ENCODE data around the gene USHBP1. TPM values are rescaled to one million over a fixed set of nuclear protein-coding genes. Genes with fewer than 3 reads are reported as not detected.

Gene USHBP1
- total RNA-seq, 1 experiment from 2014 or later = 0.15 TPM

DNA sequence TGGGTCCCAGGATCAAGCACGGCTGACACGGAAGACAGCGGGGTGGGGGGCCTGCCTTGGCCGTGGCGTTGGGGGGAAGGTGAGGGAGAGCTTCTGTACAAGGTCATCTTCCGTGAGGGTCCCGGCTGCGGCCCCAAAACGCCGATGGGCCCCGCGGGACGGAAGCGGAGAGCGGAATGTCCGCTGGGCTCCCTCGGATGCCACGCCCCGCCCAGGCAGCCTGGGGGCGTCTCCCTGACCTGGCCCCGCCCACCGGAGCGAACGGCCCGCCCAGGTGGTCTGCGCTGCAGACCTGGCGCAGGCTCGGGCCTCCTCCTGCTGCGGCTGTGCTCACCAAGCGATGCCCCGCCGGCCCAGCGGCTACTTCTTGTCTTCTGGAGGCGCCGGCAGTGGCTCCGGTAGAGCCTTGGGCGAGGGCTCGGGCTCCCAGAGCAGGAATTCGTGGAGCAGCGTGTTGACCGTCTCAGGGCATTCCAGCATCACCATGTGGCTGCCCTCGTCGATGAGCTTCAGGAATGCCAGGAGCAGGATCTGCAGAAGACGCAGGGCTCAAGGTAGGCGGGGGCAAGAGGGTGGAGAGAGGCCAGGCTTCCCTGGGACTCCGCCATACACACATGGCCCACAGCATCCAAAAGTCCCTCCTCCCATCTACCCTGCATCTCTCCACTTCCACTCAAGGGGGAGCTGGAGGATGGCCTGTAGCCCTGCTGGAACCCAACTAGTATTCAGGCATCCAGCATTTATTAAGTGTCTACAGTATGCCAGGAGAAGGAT lies 27.9 kb upstream of the USHBP1 start:
- Histone ChIP-seq H3K9me2 (ENCODE audit: insufficient read depth) (no peaks in the 10 kb centered on the region), H3K79me2 (ENCODE audit: insufficient read depth, low read length) (peaks cover 30% of the 10 kb centered on the region), H3K36me3 (ENCODE audit: control insufficient read depth in 1 of 2, insufficient read depth in 2 of 2, low read length in 2 of 2) (0 out of 4 replicates have a peak, but pooled peaks cover 0 to 5% of the 10 kb centered on the region in 2 experiments), H3K4me2 (ENCODE audit: low read length) (peak overlapping the region; percentile 82), H2AFZ (ENCODE audit: low read depth, low read length, poor library complexity, severe bottlenecking) (no peak overlapping the region), H3K27me3 (ENCODE audit: insufficient read depth, low read length) (no peaks in the 10 kb centered on the region), H3K4me1 (ENCODE audit: control insufficient read depth in 1 of 2, insufficient read depth in 2 of 2, low read length in 2 of 2) (peaks cover 20 to 52% of the 10 kb centered on the region in 2 experiments), H3K9ac (ENCODE audit: low read length) (peak overlapping the region; percentile 68), H4K20me1 (ENCODE audit: insufficient read depth) (no peaks in the 10 kb centered on the region), H3K4me3 (replicated peaks in 1 of 2; ENCODE audit: low read depth in 1 of 2, low read length in 2 of 2) (peak overlapping the region; percentile 60 to 67), H3K27ac (ENCODE audit: low read depth, low read length) (peak overlapping the region; percentile 95), H3K9me3 (ENCODE audit: control insufficient read depth in 1 of 2, insufficient read depth in 1 of 2, low read depth in 1 of 2, low read length in 2 of 2) (no peaks in the 10 kb centered on the region; a peak in 1 of 4 replicates)
- ATAC-seq (peak; percentile 85), DNase-seq (ENCODE audit: low read depth, low spot score) (peak; percentile 86)
- intact Hi-C loops (cut with micrococcal nuclease) = loop anchor here (1.0 to 2.0 kb wide), 2 partner anchors 16 to 94 kb away; partner anchors contain the start of gene DDA1
- CTCF ChIA-PET = interaction anchor here (0.6 to 3.1 kb wide), 12 partner anchors 11 to 578 kb away, joined by 3 to 33 read pairs (median 5); partner anchors contain the start of genes ANKLE1, ANO8, DDA1 and MRPL34
- TSS peak; percentile 49 for BruUV-seq (replicated peaks)
- RAD21 ChIA-PET (ENCODE audit: low non-redundant PET in 1 of 2, low total read pairs in 2 of 2, uncharacterized antibody in 2 of 2, unreplicated experiment in 2 of 2) = interaction anchor here (0.7 to 1.0 kb wide), 2 partner anchors 13 to 284 kb away, joined by 3 to 7 read pairs; partner anchors contain the start of gene MRPL34 (in 1 of the 2)
- POLR2A ChIA-PET = interaction anchor here (0.7 to 2.5 kb wide), 12 partner anchors 12 to 574 kb away, joined by 3 to 22 read pairs (median 4); partner anchors contain the start of genes ABHD8, BABAM1, DDA1 and MRPL34
- peak; percentile 84 for TF ChIP-seq POLR2AphosphoS5 (IDR thresholded peaks at IDR 0.05; ENCODE audit: low read depth, low read length)
- TF ChIP-seq POLR2A (IDR thresholded peaks at IDR 0.05; ENCODE audit: borderline replicate concordance, extremely low read depth, insufficient read depth, insufficient read length) = peak; percentile 83
- TF ChIP-seq, protein P1, sequence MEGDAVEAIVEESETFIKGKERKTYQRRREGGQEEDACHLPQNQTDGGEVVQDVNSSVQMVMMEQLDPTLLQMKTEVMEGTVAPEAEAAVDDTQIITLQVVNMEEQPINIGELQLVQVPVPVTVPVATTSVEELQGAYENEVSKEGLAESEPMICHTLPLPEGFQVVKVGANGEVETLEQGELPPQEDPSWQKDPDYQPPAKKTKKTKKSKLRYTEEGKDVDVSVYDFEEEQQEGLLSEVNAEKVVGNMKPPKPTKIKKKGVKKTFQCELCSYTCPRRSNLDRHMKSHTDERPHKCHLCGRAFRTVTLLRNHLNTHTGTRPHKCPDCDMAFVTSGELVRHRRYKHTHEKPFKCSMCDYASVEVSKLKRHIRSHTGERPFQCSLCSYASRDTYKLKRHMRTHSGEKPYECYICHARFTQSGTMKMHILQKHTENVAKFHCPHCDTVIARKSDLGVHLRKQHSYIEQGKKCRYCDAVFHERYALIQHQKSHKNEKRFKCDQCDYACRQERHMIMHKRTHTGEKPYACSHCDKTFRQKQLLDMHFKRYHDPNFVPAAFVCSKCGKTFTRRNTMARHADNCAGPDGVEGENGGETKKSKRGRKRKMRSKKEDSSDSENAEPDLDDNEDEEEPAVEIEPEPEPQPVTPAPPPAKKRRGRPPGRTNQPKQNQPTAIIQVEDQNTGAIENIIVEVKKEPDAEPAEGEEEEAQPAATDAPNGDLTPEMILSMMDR (IDR thresholded peaks at IDR 0.05 in 2 of 3, conservative IDR thresholded peaks at IDR 0.05 in 1 of 3; ENCODE audit: borderline replicate concordance in 1 of 3, insufficient read depth in 1 of 3, low read depth in 2 of 3, low read length in 2 of 3) = peak; percentile 65 to 88 (median 78)
- TF ChIP-seq YY1 (IDR thresholded peaks at IDR 0.05; ENCODE audit: extremely low read depth, insufficient replicate concordance, low read depth, low read length) = peak; percentile 33
- no peak for TF ChIP-seq JUND (IDR thresholded peaks at IDR 0.05)
- peak; percentile 94 for TF ChIP-seq RAD21 (IDR thresholded peaks at IDR 0.05; ENCODE audit: low read depth)
- peak; percentile 45 for TF ChIP-seq SP1 (IDR thresholded peaks at IDR 0.05; ENCODE audit: low read depth)
- peak; percentile 43; the same call in 1 of the 2 replicates for TF ChIP-seq CBX3 (IDR thresholded peaks at IDR 0.05; ENCODE audit: low read depth)
- TF ChIP-seq EZH2 (IDR thresholded peaks at IDR 0.05) = no peak
- TF ChIP-seq CEBPB (IDR thresholded peaks at IDR 0.05; ENCODE audit: low read depth) = no peak
- TF ChIP-seq ZFX (IDR thresholded peaks at IDR 0.05) = peak; percentile 68; the same call in 1 of the 2 replicates
- TF ChIP-seq MAX (IDR thresholded peaks at IDR 0.05) = peak; percentile 95

All from HCT116 (cell line).